GM19035 (cell line): ENCODE data around the gene VSIG10.
A peak's percentile ranks its signal among the peaks of the same experiment; 100 is the strongest.
"Not testable (repeated sequence)": the region's sequence is repeated elsewhere in the genome, so short reads cannot be mapped to it uniquely, and the experiment has no call there.

ENCODE experiments used
- ATAC-seq: cut with Tn5 transposase; IDR thresholded peaks from one replicate; pipeline ENCODE4 v1.9.1; 2021; ENCODE audit not compliant: unreplicated experiment

VSIG10 gene

GRCh38 chr12:118103601-118104382 is at the start of gene VSIG10:
VSIG10 (minus strand) TSS chr12:118104011; CDS start chr12:118103671, 340 bp downstream.
- no peak for ATAC-seq

DNA sequence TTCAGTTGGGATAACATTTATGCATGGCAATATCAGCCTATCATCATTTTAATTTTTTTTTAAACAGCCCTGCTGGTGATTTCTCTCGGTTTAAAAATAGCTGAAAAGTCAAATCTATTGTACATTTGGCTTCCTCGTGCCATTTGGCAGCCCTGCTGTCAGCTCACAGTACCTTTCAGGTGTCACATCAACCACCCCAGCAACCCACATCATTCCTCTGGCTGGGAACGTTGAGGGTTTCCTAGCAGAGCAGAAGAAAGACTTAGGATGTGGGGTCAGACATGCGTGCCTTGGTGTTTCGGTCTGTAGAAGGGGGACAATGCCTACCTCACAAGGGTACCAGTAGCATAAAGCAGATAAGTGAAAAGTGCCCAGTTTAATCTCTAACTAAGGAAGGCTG is 47.9 kb upstream of the VSIG10 start:
- no peak for ATAC-seq

- no peak for ATAC-seq
These were observed 46.8 kb upstream of the VSIG10 start for GRCh38 chr12:118150625-118151024.

- no peak for ATAC-seq
These were observed 44.5 kb upstream of the VSIG10 start for GRCh38 chr12:118148287-118148686.

DNA sequence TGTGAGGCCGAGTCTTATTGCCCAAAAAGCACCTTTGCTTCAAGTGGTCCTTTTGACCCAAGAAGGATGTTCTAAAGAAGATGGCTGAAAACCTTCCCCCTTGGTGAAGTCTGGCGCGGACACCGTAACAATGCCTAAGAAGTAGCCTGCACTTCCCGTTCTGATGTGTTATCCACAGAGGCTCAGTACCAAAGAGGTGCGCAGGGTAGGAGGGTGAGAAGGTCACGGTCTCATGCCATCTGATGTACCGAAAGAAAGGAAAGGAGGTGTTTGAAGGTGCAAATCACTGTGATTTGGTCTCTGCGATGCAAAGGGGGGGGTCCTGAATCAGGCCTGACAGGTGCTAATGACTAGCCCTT is 42.0 kb upstream of the VSIG10 start:
- ATAC-seq: no peak

- no peak for ATAC-seq
These were observed 41.4 kb upstream of the VSIG10 start for GRCh38 chr12:118145113-118145797.

- no peak for ATAC-seq
These were observed 40.7 kb upstream of the VSIG10 start for GRCh38 chr12:118144499-118144898.

DNA sequence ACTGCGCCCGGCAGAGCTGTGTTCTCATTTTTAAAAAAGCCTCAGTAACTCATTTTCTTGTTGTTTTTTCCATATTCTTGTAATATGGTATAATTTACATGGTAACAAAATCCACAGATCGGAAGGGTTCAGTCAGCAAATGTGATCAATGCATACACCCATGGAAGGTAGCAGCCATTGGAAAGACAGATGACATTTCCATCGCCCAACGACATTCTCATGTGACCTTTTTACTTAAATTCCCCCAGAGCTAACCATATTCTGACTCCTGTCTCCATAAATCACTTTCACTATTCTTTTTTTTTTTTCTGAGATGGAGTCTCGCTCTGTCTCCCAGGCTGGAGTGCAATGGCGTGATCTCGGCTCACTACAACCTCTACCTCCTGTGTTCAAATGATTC is 37.0 kb upstream of the VSIG10 start:
- no peak for ATAC-seq

DNA sequence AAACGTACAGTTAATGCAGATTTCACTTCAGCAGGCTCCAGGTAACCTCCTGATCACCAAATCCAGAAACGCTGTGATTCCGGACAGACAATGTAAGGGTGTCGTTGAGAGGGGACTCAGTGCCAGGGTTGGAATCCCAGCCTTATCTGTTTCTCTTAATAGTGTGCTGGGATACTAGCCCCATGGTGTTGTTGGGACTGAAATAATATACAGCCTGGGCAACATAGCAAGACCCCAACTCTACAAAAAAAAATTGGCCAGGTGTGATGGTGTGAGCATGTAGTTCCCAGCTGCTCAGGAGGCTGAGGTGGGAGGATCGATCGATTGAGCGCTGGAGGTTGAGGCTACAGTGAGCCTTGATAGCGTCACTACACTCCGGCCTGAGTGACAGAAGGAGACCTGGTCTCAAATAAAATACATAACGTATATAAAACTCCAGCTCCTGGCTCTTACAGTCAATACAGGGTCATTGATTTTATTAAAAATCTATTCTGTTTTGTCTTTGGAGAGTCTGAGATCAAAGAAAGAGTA is 33.4 kb upstream of the VSIG10 start:
- no peak for ATAC-seq

- peak; percentile 37 for ATAC-seq
These were observed 32.8 kb upstream of the VSIG10 start for GRCh38 chr12:118136559-118137003.

DNA sequence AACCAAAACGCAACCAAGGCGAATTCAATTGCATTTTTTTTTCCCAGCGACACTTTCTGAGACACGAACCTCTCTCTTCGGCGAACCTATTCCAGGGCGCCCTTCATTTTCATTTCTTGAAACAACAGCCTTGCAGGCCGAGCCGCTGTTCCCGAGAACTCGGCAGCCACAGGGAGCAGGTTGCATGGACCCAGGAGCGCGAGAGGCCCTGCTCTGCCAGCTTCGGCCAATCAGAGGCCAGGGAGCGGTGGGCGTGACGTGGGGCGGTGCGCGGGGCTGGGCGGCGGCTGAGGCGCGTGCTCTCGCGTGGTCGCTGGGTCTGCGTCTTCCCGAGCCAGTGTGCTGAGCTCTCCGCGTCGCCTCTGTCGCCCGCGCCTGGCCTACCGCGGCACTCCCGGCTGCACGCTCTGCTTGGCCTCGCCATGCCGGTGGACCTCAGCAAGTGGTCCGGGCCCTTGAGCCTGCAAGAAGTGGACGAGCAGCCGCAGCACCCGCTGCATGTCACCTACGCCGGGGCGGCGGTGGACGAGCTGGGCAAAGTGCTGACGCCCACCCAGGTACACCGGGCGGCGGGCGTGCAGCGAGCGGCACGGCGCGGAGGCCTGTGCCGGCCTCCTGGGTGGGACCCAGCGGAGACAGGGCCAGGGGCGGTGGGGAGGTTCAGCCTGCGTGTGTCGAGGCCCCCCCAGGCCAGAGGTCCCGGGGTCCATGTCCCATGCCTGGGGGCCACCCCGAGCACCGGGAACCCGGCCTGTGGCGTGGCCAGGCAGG is 32.2 kb upstream of the VSIG10 start, which contains the start of gene PEBP1:
Gene PEBP1 (plus strand): TSS at position 337 of the 771 bp plus-strand sequence. CDS start 86 bp downstream, at position 423.
- peak; percentile 94 for ATAC-seq

DNA sequence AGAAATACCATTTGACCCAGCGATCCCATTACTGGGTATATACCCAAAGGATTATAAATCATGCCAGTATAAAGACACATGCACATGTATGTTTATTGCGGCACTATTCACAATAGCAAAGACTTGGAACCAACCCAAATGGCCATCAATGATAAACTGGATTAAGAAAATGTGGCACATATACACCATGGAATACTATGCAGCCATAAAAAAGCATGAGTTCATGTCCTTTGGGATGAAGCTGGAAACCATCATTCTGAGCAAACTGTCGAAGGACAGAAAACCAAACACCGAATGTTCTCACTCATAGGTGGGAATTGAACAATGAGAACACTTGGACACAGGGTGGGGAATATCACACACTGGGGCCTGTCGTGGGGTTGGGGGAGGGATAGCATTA is 25.6 kb upstream of the VSIG10 start:
- ATAC-seq: not testable (repeated sequence)

- ATAC-seq: no peak
These were observed 24.1 kb upstream of the VSIG10 start for GRCh38 chr12:118127867-118128266.

GRCh38 chr12:118126119-118126757 is 22.4 kb upstream of the VSIG10 start:
- ATAC-seq: no peak

GRCh38 chr12:118125743-118126118 is 21.9 kb upstream of the VSIG10 start:
- no peak for ATAC-seq

DNA sequence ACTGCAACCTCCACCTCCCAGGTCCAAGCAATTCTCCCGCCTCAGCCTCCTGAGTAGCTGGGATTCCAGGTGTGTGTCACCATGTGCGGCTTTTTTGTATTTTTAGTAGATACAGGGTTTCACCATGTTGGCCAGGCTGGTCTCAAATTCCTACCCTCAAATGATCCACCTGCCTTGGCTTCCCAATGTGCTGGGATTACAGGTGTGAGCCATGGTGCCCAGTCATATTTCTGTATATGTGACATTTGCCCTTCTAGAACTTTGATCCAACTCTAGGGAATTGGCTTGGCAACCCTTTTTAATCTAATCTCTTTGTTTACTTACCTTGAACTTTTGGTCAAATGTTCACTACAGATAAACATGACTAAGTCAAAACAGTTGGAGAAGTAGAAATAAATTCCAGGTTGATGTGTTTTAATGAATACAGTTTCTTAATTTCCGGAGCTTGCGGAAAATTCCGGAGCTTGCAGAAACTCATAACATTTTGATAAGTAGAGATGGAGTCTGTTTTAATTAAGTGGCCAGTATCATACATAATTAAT is 20.6 kb upstream of the VSIG10 start:
- ATAC-seq: no peak

DNA sequence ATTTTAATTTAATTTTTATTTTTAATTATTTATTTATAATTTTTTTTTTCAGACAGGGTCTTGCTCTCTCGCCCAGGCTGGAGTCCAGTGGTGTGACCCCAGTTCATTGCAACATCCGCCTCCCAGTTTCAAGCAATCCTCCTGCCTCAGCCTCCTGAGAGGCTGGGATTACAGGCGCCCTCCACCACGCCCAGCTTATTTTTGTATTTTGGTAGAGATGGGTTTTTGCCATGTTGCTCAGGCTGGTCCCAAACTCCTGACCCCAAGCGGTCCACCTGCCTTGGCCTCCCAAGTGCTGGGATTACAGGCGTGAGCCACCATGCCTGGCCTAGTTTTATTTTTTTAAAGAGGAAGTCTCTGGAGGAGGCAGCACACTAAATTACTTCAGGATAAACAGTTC is 18.5 kb upstream of the VSIG10 start:
- ATAC-seq: no peak

DNA sequence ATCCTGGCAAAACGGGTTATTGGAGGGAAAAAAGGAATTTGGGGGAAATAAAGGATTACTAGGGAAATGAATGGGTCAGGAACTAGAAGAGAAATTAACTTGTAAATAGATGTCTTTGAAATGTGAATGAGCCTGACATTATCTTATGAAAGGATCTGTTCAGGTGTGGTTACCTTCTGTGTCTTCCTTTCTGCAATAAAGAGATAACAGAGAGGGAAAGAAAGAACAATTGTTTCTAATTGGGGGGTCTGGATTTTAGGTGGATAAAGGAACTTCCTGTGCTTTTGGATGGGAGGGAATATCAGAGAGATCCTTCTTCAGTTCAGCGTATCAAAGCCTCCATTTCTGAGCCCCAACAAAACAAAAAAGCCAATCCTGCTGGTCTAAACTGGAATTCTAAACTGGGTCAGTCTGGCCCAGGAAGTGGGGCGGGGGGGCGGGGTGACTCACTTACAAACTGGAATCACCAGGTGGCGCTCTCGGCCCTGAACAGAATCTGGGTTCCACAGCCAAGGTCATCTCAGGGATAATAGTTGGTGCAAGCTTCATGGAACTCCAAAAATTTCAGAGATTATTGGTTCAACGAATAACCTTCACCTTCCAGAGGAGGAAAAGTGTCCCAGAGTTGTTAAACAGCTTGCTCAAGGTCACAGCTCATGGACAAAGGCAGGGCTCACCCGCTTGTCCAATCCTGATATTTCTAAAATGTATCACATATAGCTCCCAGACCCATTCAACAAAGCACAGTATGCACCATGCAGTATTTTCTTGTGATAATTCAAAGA is 17.0 kb upstream of the VSIG10 start:
- ATAC-seq: peak; percentile 74

GRCh38 chr12:118119449-118119879 is 15.7 kb upstream of the VSIG10 start:
- ATAC-seq: no peak

GRCh38 chr12:118109088-118109487 is 5.3 kb upstream of the VSIG10 start:
- no peak for ATAC-seq
